ENCODE results near the gene RALGDS. TPM values are rescaled to one million over a fixed set of nuclear protein-coding genes. Genes with fewer than 3 reads are reported as not detected.

RALGDS gene
- total and polyA plus RNA-seq, 9 of the 15 experiments (the other 6 are each of a cell fraction or from before 2014, with no cell fraction given): 0.75 to 43.3 (median 27.1) TPM

DNA sequence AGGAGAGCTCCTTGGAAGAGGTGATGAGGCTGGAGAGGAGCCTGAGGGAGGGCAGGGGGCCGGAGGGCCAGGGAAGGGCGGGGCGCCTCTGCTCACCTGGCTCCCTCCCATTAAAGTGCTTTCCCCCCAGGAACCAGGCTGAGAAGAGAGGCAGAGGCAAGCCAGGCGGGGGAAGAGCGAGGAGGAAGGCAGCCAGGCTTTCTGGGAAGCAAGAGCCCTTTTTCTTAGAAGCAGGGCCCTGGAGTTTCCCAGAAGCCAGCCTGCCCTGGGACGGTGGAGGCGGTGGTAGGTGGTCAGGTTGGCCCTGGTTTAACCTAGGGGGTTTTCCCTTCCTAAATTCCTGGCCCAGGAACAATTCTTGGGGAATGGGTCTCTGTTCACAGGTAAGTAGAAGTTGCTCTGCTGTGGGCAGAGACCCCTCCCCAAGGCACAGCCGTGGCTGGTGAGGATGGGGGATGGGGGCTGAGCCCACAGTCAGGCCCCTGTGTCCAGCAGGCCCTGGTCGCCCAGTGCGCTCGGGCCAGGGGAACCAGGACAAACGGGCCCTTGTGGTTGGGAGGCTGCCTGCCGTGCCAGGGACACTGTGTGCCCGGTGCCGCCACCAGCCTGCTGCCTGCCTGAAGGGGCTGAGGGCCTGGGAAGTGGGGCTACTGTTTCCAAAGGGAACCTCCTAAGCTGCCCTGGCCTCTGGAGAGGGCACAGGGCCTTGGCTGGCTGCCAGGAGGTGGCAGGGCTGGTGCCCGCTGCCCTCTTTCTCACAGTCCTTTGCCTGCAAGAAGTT lies 16.6 kb upstream of the RALGDS start (continued):
- TF ChIP-seq REST (IDR thresholded peaks at IDR 0.05; ENCODE audit: borderline replicate concordance) (no peak), REST (CRISPR knock-in tag; IDR thresholded peaks at IDR 0.05; ENCODE audit: low read depth) (0 out of 2 replicates have a peak, but pooled peaks have one; percentile 32), FOXP1 (CRISPR knock-in tag; IDR thresholded peaks at IDR 0.05) (peak; percentile 71), EP300 (IDR thresholded peaks at IDR 0.05; ENCODE audit: low read length) (peak; percentile 58), HDAC2 (IDR thresholded peaks at IDR 0.05) (peak; percentile 49; the same call in 1 of the 2 replicates), L3MBTL2 (IDR thresholded peaks at IDR 0.05) (peak; percentile 29; the same call in 1 of the 2 replicates), RCOR1 (IDR thresholded peaks at IDR 0.05; ENCODE audit: borderline replicate concordance in 1 of 2, low read depth in 2 of 2, low read length in 2 of 2) (peak in 1 of 2 experiments; percentile 75; a peak in 2 of 4 replicates), ZFP36 (IDR thresholded peaks at IDR 0.05; ENCODE audit: low read depth, low read length, partially characterized antibody) (peak; percentile 66), ZEB2 (IDR thresholded peaks at IDR 0.05) (0 out of 2 replicates have a peak, but pooled peaks have one; percentile 31), ZBTB7A (IDR thresholded peaks at IDR 0.05; ENCODE audit: borderline replicate concordance, control insufficient read depth, low read depth, low read length) (peak; percentile 21; the same call in 1 of the 2 replicates), NR2C1 (IDR thresholded peaks at IDR 0.05) (no peak), NR2C1 (tag; IDR thresholded peaks at IDR 0.05) (0 out of 2 replicates have a peak, but pooled peaks have one; percentile 11), EGR1 (conservative IDR thresholded peaks at IDR 0.05) (peak; percentile 70), ZNF589 (CRISPR knock-in tag; IDR thresholded peaks at IDR 0.05; ENCODE audit: low read depth) (0 out of 2 replicates have a peak, but pooled peaks have one; percentile 17), NCOR1 (IDR thresholded peaks at IDR 0.05) (no peak), PHF20 (IDR thresholded peaks at IDR 0.05; ENCODE audit: partially characterized antibody) (no peak), NFRKB (IDR thresholded peaks at IDR 0.05; ENCODE audit: low read depth) (0 out of 2 replicates have a peak, but pooled peaks have one; percentile 32), STAT5A (IDR thresholded peaks at IDR 0.05; ENCODE audit: borderline replicate concordance, low read length) (peak; percentile 74)
- TF ChIP-seq, protein P1, sequence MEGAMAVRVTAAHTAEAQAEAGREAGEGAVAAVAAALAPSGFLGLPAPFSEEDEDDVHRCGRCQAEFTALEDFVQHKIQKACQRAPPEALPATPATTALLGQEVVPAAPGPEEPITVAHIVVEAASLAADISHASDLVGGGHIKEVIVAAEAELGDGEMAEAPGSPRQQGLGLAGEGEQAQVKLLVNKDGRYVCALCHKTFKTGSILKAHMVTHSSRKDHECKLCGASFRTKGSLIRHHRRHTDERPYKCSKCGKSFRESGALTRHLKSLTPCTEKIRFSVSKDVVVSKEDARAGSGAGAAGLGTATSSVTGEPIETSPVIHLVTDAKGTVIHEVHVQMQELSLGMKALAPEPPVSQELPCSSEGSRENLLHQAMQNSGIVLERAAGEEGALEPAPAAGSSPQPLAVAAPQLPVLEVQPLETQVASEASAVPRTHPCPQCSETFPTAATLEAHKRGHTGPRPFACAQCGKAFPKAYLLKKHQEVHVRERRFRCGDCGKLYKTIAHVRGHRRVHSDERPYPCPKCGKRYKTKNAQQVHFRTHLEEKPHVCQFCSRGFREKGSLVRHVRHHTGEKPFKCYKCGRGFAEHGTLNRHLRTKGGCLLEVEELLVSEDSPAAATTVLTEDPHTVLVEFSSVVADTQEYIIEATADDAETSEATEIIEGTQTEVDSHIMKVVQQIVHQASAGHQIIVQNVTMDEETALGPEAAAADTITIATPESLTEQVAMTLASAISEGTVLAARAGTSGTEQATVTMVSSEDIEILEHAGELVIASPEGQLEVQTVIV (CRISPR knock-in tag; IDR thresholded peaks at IDR 0.05; ENCODE audit: borderline replicate concordance): no peak
